ENCODE results near the gene RPP25L. TPM values are rescaled to one million over a fixed set of nuclear protein-coding genes. Genes with fewer than 3 reads are reported as not detected.

Gene RPP25L
- total RNA-seq, 6 donors from 2014 or later = 16.5 to 27.0 (median 21.7) TPM

- Histone ChIP-seq H3K27ac (no peak overlapping the region), H3K27me3 (peaks cover 0 to 27% (median 15%) of the 10 kb centered on the region in 4 donors), H3K4me3 (no peak overlapping the region), H3K36me3 (no peaks in the 10 kb centered on the region), H3K9me3 (no peaks in the 10 kb centered on the region), H3K4me1 (peaks cover 9 to 21% (median 11%) of the 10 kb centered on the region in 4 donors)
- ATAC-seq (ENCODE audit: low FRiP score in 2 of 2) (no peak), DNase-seq (no peak)
- TF ChIP-seq EP300 (IDR thresholded peaks at IDR 0.05) (no peak), CTCF (IDR thresholded peaks at IDR 0.05) (no peak), POLR2A (IDR thresholded peaks at IDR 0.05) (no peak), POLR2AphosphoS5 (IDR thresholded peaks at IDR 0.05) (no peak)
- WGBS, 2 donors = 8 to 17% methylated on average over 13 to 15 of the region's 17 CpGs
These were observed 32.6 kb downstream of the RPP25L start for GRCh38 chr9:34579104-34579807.

- peak in 1 of 2 donors; percentile 75 for DNase-seq
- peaks cover 0 to 27% (median 15%) of the 10 kb centered on the region in 4 donors for H3K27me3 ChIP-seq
- no peak overlapping the region for H3K27ac ChIP-seq
- no peaks in the 10 kb centered on the region for H3K9me3 ChIP-seq
- H3K36me3 ChIP-seq = no peaks in the 10 kb centered on the region
- TF ChIP-seq POLR2AphosphoS5 (IDR thresholded peaks at IDR 0.05) (no peak), EP300 (IDR thresholded peaks at IDR 0.05) (no peak), CTCF (IDR thresholded peaks at IDR 0.05) (no peak), POLR2A (IDR thresholded peaks at IDR 0.05) (no peak)
- H3K4me1 ChIP-seq = peaks cover 9 to 21% (median 11%) of the 10 kb centered on the region in 4 donors
- H3K4me3 ChIP-seq = peak overlapping the region in 3 of 4 donors; percentile 24 to 31 (median 29)
- WGBS, 2 donors = 12 to 22% methylated on average over 17 to 26 of the region's 28 CpGs
- ATAC-seq (ENCODE audit: low FRiP score in 2 of 2) = peak in 1 of 2 donors; percentile 55
These were observed 33.4 kb downstream of the RPP25L start for GRCh38 chr9:34578241-34579103.

- 4 to 27% methylated on average over 2 to 22 of the region's 62 CpGs for WGBS, 2 donors
- no peak for TF ChIP-seq CTCF (IDR thresholded peaks at IDR 0.05)
- Histone ChIP-seq H3K27me3 (peaks cover 0 to 27% (median 15%) of the 10 kb centered on the region in 4 donors), H3K36me3 (no peaks in the 10 kb centered on the region), H3K4me1 (peaks cover 9 to 21% (median 11%) of the 10 kb centered on the region in 4 donors), H3K27ac (no peak overlapping the region), H3K4me3 (peak overlapping the region in 3 of 4 donors; percentile 24 to 31 (median 29)), H3K9me3 (no peaks in the 10 kb centered on the region)
- DNase-seq (peak in 1 of 2 donors; percentile 80), ATAC-seq (ENCODE audit: low FRiP score in 2 of 2) (no peak)
These were observed 34.3 kb downstream of the RPP25L start for GRCh38 chr9:34577400-34578240.

DNA sequence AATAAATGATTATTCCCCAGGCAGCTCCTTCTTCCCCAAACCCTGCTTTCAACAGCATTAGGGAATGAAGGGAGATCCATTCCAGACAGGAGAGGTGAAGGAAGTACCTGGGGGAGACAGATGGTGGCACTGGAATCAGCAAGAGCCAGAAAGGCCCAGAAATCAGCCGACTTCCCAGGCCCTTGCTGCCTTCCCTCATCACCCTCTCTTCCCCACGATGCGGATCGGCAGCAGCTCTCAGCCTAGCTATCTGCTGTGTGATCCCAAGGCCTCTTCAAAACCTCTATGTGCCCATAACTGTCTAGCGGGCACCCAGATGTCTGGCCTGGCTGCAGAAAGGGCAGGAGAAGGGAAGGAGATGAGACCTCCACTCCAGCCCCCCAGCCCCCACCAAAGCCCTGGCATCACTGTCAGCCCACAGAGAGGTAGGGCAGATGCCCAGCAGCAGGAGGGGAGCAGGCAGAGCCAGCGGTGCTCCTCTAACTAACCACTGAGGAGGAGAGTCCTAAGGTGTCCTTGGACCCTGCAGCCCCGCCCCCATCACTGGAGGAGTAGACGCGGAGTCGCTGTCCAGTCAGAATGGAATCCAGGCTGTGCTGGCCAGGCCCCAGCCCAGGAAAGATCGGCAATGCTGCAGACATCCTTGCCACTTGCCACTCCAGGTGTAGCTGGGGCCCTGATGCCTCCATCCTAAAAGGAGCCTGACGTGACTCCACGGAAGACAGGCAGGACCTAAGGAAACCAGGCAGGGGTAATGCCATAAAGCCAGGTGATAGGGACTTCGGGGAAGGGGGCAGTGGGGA is 35.1 kb downstream of the RPP25L start:
- Histone ChIP-seq H3K27ac (no peak overlapping the region), H3K27me3 (peaks cover 0 to 27% (median 15%) of the 10 kb centered on the region in 4 donors), H3K4me3 (no peak overlapping the region), H3K4me1 (peaks cover 9 to 21% (median 11%) of the 10 kb centered on the region in 4 donors), H3K36me3 (no peaks in the 10 kb centered on the region), H3K9me3 (no peaks in the 10 kb centered on the region)
- 54 to 69% methylated on average over 10 to 14 of the region's 14 CpGs for WGBS, 2 donors
- ATAC-seq (ENCODE audit: low FRiP score in 2 of 2) (no peak), DNase-seq (no peak)
- TF ChIP-seq EP300 (IDR thresholded peaks at IDR 0.05) = no peak
- TF ChIP-seq CTCF (IDR thresholded peaks at IDR 0.05) = no peak
- no peak for TF ChIP-seq POLR2AphosphoS5 (IDR thresholded peaks at IDR 0.05)
- TF ChIP-seq POLR2A (IDR thresholded peaks at IDR 0.05) = no peak

All from upper lobe of left lung (tissue), 6 donors.